Liver (tissue), 9 donors: Measurements from ENCODE around the gene GHITM. TPM values are rescaled to one million over a fixed set of nuclear protein-coding genes. Genes with fewer than 3 reads are reported as not detected.

Source experiments
- DNase-seq: peaks from one replicate; pipeline ENCODE4 v3.0.0-alpha.2; 2017; ENCODE audit warnings: low spot score
- H3K27ac ChIP-seq, 2 donors: one replicate each; pipeline ENCODE4 v1.7.0; 2013; ENCODE audit warnings: inconsistent platforms in 2 of 2, low read length in 2 of 2, control low read depth in 1 of 2, low read depth in 1 of 2, mild to moderate bottlenecking in 1 of 2
- H3K27me3 ChIP-seq, 4 donors: one replicate each; pipeline versions ENCODE4 v1.6.1 to v1.7.0; 2013; ENCODE audit warnings: low read length in 3 of 4, inconsistent platforms in 1 of 4, mild to moderate bottlenecking in 1 of 4, moderate library complexity in 1 of 4; ENCODE audit not compliant: control insufficient read depth in 4 of 4, insufficient read depth in 4 of 4
- H3K36me3 ChIP-seq, 4 donors: one replicate each; pipeline versions ENCODE4 v1.6.1 to v1.7.0; 2013; ENCODE audit warnings: low read length in 3 of 4, mild to moderate bottlenecking in 3 of 4, low read depth in 1 of 4, moderate library complexity in 1 of 4; ENCODE audit not compliant: control insufficient read depth in 4 of 4, insufficient read depth in 3 of 4
- H3K4me1 ChIP-seq, 4 donors: one replicate each; pipeline versions ENCODE4 v1.6.1 to v1.7.0; 2013; ENCODE audit warnings: low read length in 3 of 4, mild to moderate bottlenecking in 3 of 4, moderate library complexity in 1 of 4; ENCODE audit not compliant: control insufficient read depth in 4 of 4, insufficient read depth in 4 of 4
- H3K4me3 ChIP-seq, 3 donors: one replicate each; pipeline versions ENCODE4 v1.6.1 to v1.7.0; 2013; ENCODE audit warnings: low read length in 3 of 3, control low read depth in 1 of 3, low read depth in 1 of 3, mild to moderate bottlenecking in 1 of 3
- H3K9ac ChIP-seq, 2 donors: one replicate each; pipeline ENCODE4 v1.7.0; 2013; ENCODE audit warnings: low read length in 2 of 2, mild to moderate bottlenecking in 2 of 2, moderate library complexity in 2 of 2, control low read depth in 1 of 2, low read depth in 1 of 2
- H3K9me3 ChIP-seq, 4 donors: one replicate each; pipeline versions ENCODE4 v1.6.1 to v1.7.0; 2013; ENCODE audit warnings: low read length in 3 of 4; ENCODE audit not compliant: control insufficient read depth in 4 of 4
- ATF3 ChIP-seq: IDR thresholded peaks from 2 replicates; pipeline ENCODE4 v1.6.1; 2016; ENCODE audit warnings: antibody characterized with exemption
- CTCF ChIP-seq: fragments of 150-350 bp; IDR thresholded peaks from 2 replicates; pipeline ENCODE4 v1.5.1; 2017; ENCODE audit warnings: improper control_type of control experiment, low read depth, low read length; ENCODE audit not compliant: missing input control
- EGR1 ChIP-seq, 2 donors: IDR thresholded peaks; 2 replicates each; pipeline ENCODE4 v1.6.1; 2016 to 2018; ENCODE audit warnings: antibody characterized with exemption in 2 of 2, low read depth in 2 of 2
- FOXA1 ChIP-seq: IDR thresholded peaks from 2 replicates; pipeline ENCODE4 v1.6.1; 2016; ENCODE audit warnings: antibody characterized with exemption
- FOXA2 ChIP-seq: IDR thresholded peaks from 2 replicates; pipeline ENCODE4 v1.6.1; 2016; ENCODE audit warnings: antibody characterized with exemption
- HNF4A ChIP-seq, 2 donors: conservative IDR thresholded peaks; 2 replicates each; pipeline ENCODE4 v1.6.1; 2016; ENCODE audit warnings: antibody characterized with exemption in 2 of 2, mild to moderate bottlenecking in 2 of 2
- HNF4G ChIP-seq: IDR thresholded peaks from 2 replicates; pipeline ENCODE4 v1.6.1; 2016; ENCODE audit warnings: antibody characterized with exemption
- JUND ChIP-seq, 2 donors: IDR thresholded peaks; 2 replicates each; pipeline ENCODE4 v1.6.1; 2016; ENCODE audit warnings: antibody characterized with exemption in 2 of 2
- MAX ChIP-seq: IDR thresholded peaks from 2 replicates; pipeline ENCODE4 v1.6.1; 2016; ENCODE audit warnings: antibody characterized with exemption
- NR2F2 ChIP-seq: IDR thresholded peaks from 2 replicates; pipeline ENCODE4 v1.6.1; 2016; ENCODE audit warnings: antibody characterized with exemption
- RAD21 ChIP-seq, 2 donors: IDR thresholded peaks; 2 replicates each; pipeline ENCODE4 v1.6.1; 2016; ENCODE audit warnings: antibody characterized with exemption in 2 of 2, mild to moderate bottlenecking in 2 of 2
- REST ChIP-seq: IDR thresholded peaks from 2 replicates; pipeline ENCODE4 v1.6.1; 2016; ENCODE audit warnings: antibody characterized with exemption, mild to moderate bottlenecking
- RXRA ChIP-seq, 2 donors: IDR thresholded peaks; 2 replicates each; pipeline ENCODE4 v1.6.1; 2017 to 2018; ENCODE audit warnings: antibody characterized with exemption in 2 of 2, mild to moderate bottlenecking in 1 of 2
- SP1 ChIP-seq: IDR thresholded peaks from 2 replicates; pipeline ENCODE4 v1.6.1; 2018; ENCODE audit warnings: antibody characterized with exemption, mild to moderate bottlenecking
- TAF1 ChIP-seq: conservative IDR thresholded peaks from 2 replicates; pipeline ENCODE4 v1.6.1; 2016; ENCODE audit warnings: antibody characterized with exemption, mild to moderate bottlenecking
- YY1 ChIP-seq: IDR thresholded peaks from 2 replicates; pipeline ENCODE4 v1.6.1; 2016; ENCODE audit warnings: antibody characterized with exemption, mild to moderate bottlenecking
- ZBTB33 ChIP-seq: IDR thresholded peaks from 2 replicates; pipeline ENCODE4 v1.6.1; 2016; ENCODE audit warnings: antibody characterized with exemption
- WGBS: extraction: QIAGEN DNeasy Blood & Tissue Kit; methylation state at CpG from one replicate; pipeline ENCODE4 v1.1.7; 2013; 5-methylcytosine and 5-hydroxymethylcytosine counted together
- polyA plus RNA-seq, 2 donors: library from polyadenylated mRNA; stranded (reverse) in 1 of 2; unstranded in 1 of 2; fragments of 200-250 nt in 1 of 2; fragments of >200 nt in 1 of 2; fragmentation: Nextera tagmentation in 1 of 2; extraction: Ambion mirVana in 1 of 2; gene quantifications; one replicate each; pipeline versions ENCODE4 v1.2.1 to v1.2.3, GENCODE V29; 2013 to 2015
- total RNA-seq, 2 donors: library from RNA; depleted of rRNA; stranded (reverse); fragments of >200 nt; gene quantifications; one replicate each; pipeline ENCODE4 v1.2.3, GENCODE V29; 2014
- donor health status: healthy.
- donor health status: healthy.
- donor health status: healthy.
- donor health status: healthy.
- donor health status: healthy.

Gene GHITM
- total and polyA plus RNA-seq, 4 donors = 156 to 252 (median 194) TPM

- peaks cover 5 to 61% (median 44%) of the 10 kb centered on the region in 4 donors for H3K36me3 ChIP-seq
- DNase-seq = no peak
- no peaks in the 10 kb centered on the region for H3K27me3 ChIP-seq
- no peaks in the 10 kb centered on the region for H3K4me1 ChIP-seq
- H3K4me3 ChIP-seq = no peak overlapping the region
- no peak overlapping the region for H3K9ac ChIP-seq
- H3K9me3 ChIP-seq = no peaks in the 10 kb centered on the region
- no peak overlapping the region for H3K27ac ChIP-seq
- no peak for TF ChIP-seq SP1
- no peak for TF ChIP-seq CTCF
- TF ChIP-seq HNF4A (conservative IDR thresholded peaks at IDR 0.05) = no peak
- no peak for TF ChIP-seq EGR1 (IDR thresholded peaks at IDR 0.05; ENCODE audit: low read depth in 2 of 2)
- no peak for TF ChIP-seq FOXA1
- TF ChIP-seq YY1 = no peak
- no peak for TF ChIP-seq FOXA2
- TF ChIP-seq TAF1 = no peak
- no peak for TF ChIP-seq RAD21 (IDR thresholded peaks at IDR 0.05)
- no peak for TF ChIP-seq ATF3
- TF ChIP-seq HNF4G = no peak
- TF ChIP-seq RXRA (IDR thresholded peaks at IDR 0.05) = no peak
- TF ChIP-seq MAX = no peak
- TF ChIP-seq REST = no peak
- TF ChIP-seq NR2F2 = no peak
Observed at GRCh38 chr10:84152769-84153168, 13.5 kb downstream of the GHITM start.

GRCh38 chr10:84155521-84155920, 16.2 kb downstream of the GHITM start:
- no peak overlapping the region for H3K4me3 ChIP-seq
- H3K4me1 ChIP-seq = peaks cover 0 to 2% (median 0%) of the 10 kb centered on the region in 4 donors
- H3K9ac ChIP-seq = no peak overlapping the region
- no peaks in the 10 kb centered on the region for H3K27me3 ChIP-seq
- no peak for DNase-seq
- no peak overlapping the region for H3K27ac ChIP-seq
- no peaks in the 10 kb centered on the region for H3K9me3 ChIP-seq
- peaks cover 1 to 38% (median 26%) of the 10 kb centered on the region in 4 donors for H3K36me3 ChIP-seq
- WGBS = 94% methylated on average over 4 of the region's 4 CpGs
- TF ChIP-seq MAX = no peak
- no peak for TF ChIP-seq CTCF
- TF ChIP-seq NR2F2 = no peak
- TF ChIP-seq YY1 = no peak
- no peak for TF ChIP-seq FOXA2
- no peak for TF ChIP-seq REST
- TF ChIP-seq HNF4A (conservative IDR thresholded peaks at IDR 0.05) = no peak
- TF ChIP-seq RAD21 (IDR thresholded peaks at IDR 0.05) = no peak
- TF ChIP-seq RXRA (IDR thresholded peaks at IDR 0.05) = no peak
- TF ChIP-seq JUND (IDR thresholded peaks at IDR 0.05) = no peak
- TF ChIP-seq EGR1 (IDR thresholded peaks at IDR 0.05; ENCODE audit: low read depth in 2 of 2) = no peak
- TF ChIP-seq ATF3 = no peak
- no peak for TF ChIP-seq HNF4G
- TF ChIP-seq ZBTB33 = no peak
